ENCODE data around the gene DPH6.

Gene DPH6

GRCh38 chr15:35533130-35534110, 12.5 kb downstream of the DPH6 start:
- ChIA-PET CTCF (interaction anchor here (1.0 to 1.7 kb wide), 3 partner anchors 10 to 15 kb away, joined by 3 to 4 read pairs (median 4); no protein-coding TSS in a partner anchor), POLR2A (no interaction called here)
- no peak for DNase-seq (ENCODE audit: extremely low spot score)
- TF ChIP-seq CTCF (IDR thresholded peaks at IDR 0.05; ENCODE audit: control extremely low read depth, extremely low read depth, low read depth, missing control alignments), result no peak

- ChIA-PET POLR2A (no interaction called here), CTCF (no interaction called here)
- DNase-seq (ENCODE audit: extremely low spot score), result no peak
- no peak for TF ChIP-seq CTCF (IDR thresholded peaks at IDR 0.05; ENCODE audit: control extremely low read depth, extremely low read depth, low read depth, missing control alignments)
Measured at GRCh38 chr15:35530698-35531097, 15.3 kb downstream of the DPH6 start.

GRCh38 chr15:35529784-35530183, 16.2 kb downstream of the DPH6 start:
- TF ChIP-seq CTCF (IDR thresholded peaks at IDR 0.05; ENCODE audit: control extremely low read depth, extremely low read depth, low read depth, missing control alignments), result no peak
- no peak for DNase-seq (ENCODE audit: extremely low spot score)
- CTCF ChIA-PET, result no interaction called here
- POLR2A ChIA-PET, result no interaction called here

- no peak for TF ChIP-seq CTCF (IDR thresholded peaks at IDR 0.05; ENCODE audit: control extremely low read depth, extremely low read depth, low read depth, missing control alignments)
- ChIA-PET CTCF (interaction anchor here (1.0 to 1.1 kb wide), 2 partner anchors 11 to 22 kb away, joined by 4 read pairs; no protein-coding TSS in a partner anchor), POLR2A (no interaction called here)
- DNase-seq (ENCODE audit: extremely low spot score), result no peak
Measured at GRCh38 chr15:35522061-35522460, 23.9 kb downstream of the DPH6 start.

GRCh38 chr15:35519541-35520149, 26.3 kb downstream of the DPH6 start:
- peak; percentile 10 for DNase-seq (ENCODE audit: extremely low spot score)
- ChIA-PET POLR2A (no interaction called here), CTCF (interaction anchor here (1.0 to 2.2 kb wide), 3 partner anchors 26 to 847 kb away, joined by 3 to 6 read pairs (median 3); partner anchors contain the start of gene DPH6)
- TF ChIP-seq CTCF (IDR thresholded peaks at IDR 0.05; ENCODE audit: control extremely low read depth, extremely low read depth, low read depth, missing control alignments), result peak; percentile 64

GRCh38 chr15:35519052-35519451, 26.9 kb downstream of the DPH6 start:
- TF ChIP-seq CTCF (IDR thresholded peaks at IDR 0.05; ENCODE audit: control extremely low read depth, extremely low read depth, low read depth, missing control alignments), result no peak
- ChIA-PET POLR2A (no interaction called here), CTCF (interaction anchor here (1.0 to 2.2 kb wide), 3 partner anchors 27 to 848 kb away, joined by 3 to 6 read pairs (median 3); partner anchors contain the start of gene DPH6)
- DNase-seq (ENCODE audit: extremely low spot score), result no peak
